Caco-2 (cell line): ENCODE data around the gene CD151. TPM values are rescaled to one million over a fixed set of nuclear protein-coding genes. Genes with fewer than 3 reads are reported as not detected.

Experiments
- BruUV-seq: library from RNA; stranded (reverse); fragments of 400-500 nt; replicated peaks from 2 replicates; lab custom pipeline; 2021; lab: Mats Ljungman, UMichigan
- CTCF ChIA-PET: fragments of 300-600 bp; sonication (Branson Sonifier 250); formaldehyde crosslinking; loops from one replicate; lab custom pipeline; 2022; ENCODE audit warnings: antibody characterized with exemption; lab: Charles Lee
- POLR2A ChIA-PET: fragments of 300-600 bp; sonication (Branson Sonifier 250); formaldehyde crosslinking; loops from one replicate; lab custom pipeline; 2022; ENCODE audit warnings: antibody characterized with exemption; lab: Charles Lee
- DNase-seq, 2 experiments: peaks; one replicate each; pipeline versions ENCODE4 v3.0.0 to v3.0.0-alpha.2; 2020 to 2022
- H3K27me3 ChIP-seq: replicated peaks from 2 replicates; pipeline ENCODE4 v1.6.0; 2011; ENCODE audit warnings: low read length; ENCODE audit not compliant: control insufficient read depth, insufficient read depth
- H3K36me3 ChIP-seq: 2 replicates; pipeline ENCODE4 v1.5.1; 2011; ENCODE audit warnings: low read length; ENCODE audit not compliant: control insufficient read depth, insufficient read depth
- H3K4me1 ChIP-seq: fragments of 250-450 bp; sonication (Bioruptor Pico); 2 replicates; pipeline ENCODE4 v1.5.1; 2020; ENCODE audit warnings: mild to moderate bottlenecking
- H3K4me3 ChIP-seq: 2 replicates; pipeline ENCODE4 v1.5.1; 2011; ENCODE audit warnings: low read depth, mild to moderate bottlenecking, control low read depth, low read length
- H3K9me3 ChIP-seq: fragments of 250-450 bp; sonication (Bioruptor Pico); 2 replicates; pipeline ENCODE4 v1.5.1; 2020; ENCODE audit warnings: mild to moderate bottlenecking, moderate library complexity
- H3K27ac Mint-ChIP-seq: one replicate; pipeline ENCODE4 v1.8.0; 2022; ENCODE audit warnings: mixed read lengths; ENCODE audit not compliant: unreplicated experiment
- H3K27me3 Mint-ChIP-seq: one replicate; pipeline ENCODE4 v1.8.0; 2022; ENCODE audit warnings: mixed read lengths; ENCODE audit not compliant: insufficient read depth, unreplicated experiment
- H3K36me3 Mint-ChIP-seq: one replicate; pipeline ENCODE4 v1.8.0; 2022; ENCODE audit warnings: mild to moderate bottlenecking, mixed read lengths; ENCODE audit not compliant: insufficient read depth, unreplicated experiment
- H3K4me1 Mint-ChIP-seq: one replicate; pipeline ENCODE4 v1.8.0; 2022; ENCODE audit warnings: low read depth, mixed read lengths; ENCODE audit not compliant: unreplicated experiment
- H3K4me3 Mint-ChIP-seq: one replicate; pipeline ENCODE4 v1.8.0; 2022; ENCODE audit warnings: mild to moderate bottlenecking, moderate library complexity, mixed read lengths; ENCODE audit not compliant: unreplicated experiment
- H3K9me3 Mint-ChIP-seq: one replicate; pipeline ENCODE4 v1.8.0; 2022; ENCODE audit warnings: mixed read lengths; ENCODE audit not compliant: unreplicated experiment
- CTCF ChIP-seq, 2 experiments: fragments of 200-600 bp in 1 of 2; IDR thresholded peaks; 1 replicate in 1 of 2; 2 replicates in 1 of 2; pipeline versions ENCODE4 v1.5.1 to v1.8.0; 2011 to 2022; ENCODE audit warnings: antibody characterized with exemption in 1 of 2, control low read depth in 1 of 2, inconsistent platforms in 1 of 2, low read depth in 1 of 2, low read length in 1 of 2, mild to moderate bottlenecking in 1 of 2, moderate library complexity in 1 of 2; ENCODE audit not compliant: insufficient read depth in 1 of 2, severe bottlenecking in 1 of 2, unreplicated experiment in 1 of 2
- intact Hi-C: fragments of 100-400 bp; cut with micrococcal nuclease; formaldehyde crosslinking; loops from one replicate; pipeline ENCODE4 v1.10.0; 2022; ENCODE audit not compliant: unreplicated experiment
- total RNA-seq: library from RNA; stranded (reverse); gene quantifications from 2 replicates; pipeline ENCODE4 v1.2.3, GENCODE V29; 2022

The CD151 gene
- total RNA-seq, 1 experiment from 2014 or later = 268 TPM

- Mint-ChIP-seq H3K27ac (peak overlapping the region; percentile 25), H3K4me3 (no peak overlapping the region), H3K9me3 (no peaks in the 10 kb centered on the region), H3K27me3 (no peaks in the 10 kb centered on the region), H3K36me3 (peaks cover 24% of the 10 kb centered on the region), H3K4me1 (no peaks in the 10 kb centered on the region)
- CTCF ChIA-PET = interaction anchor here (0.6 to 2.0 kb wide), 3 partner anchors 9 to 253 kb away, joined by 3 to 6 read pairs (median 3); no protein-coding TSS in a partner anchor
- no peak overlapping the region for H3K4me3 ChIP-seq
- no TSS peak for BruUV-seq
- intact Hi-C loops = no loop called here
- H3K4me1 ChIP-seq = no peaks in the 10 kb centered on the region
- DNase-seq = no peak
- no peaks in the 10 kb centered on the region for H3K9me3 ChIP-seq
- no peak for TF ChIP-seq CTCF (IDR thresholded peaks at IDR 0.05; ENCODE audit: insufficient read depth in 1 of 2, low read depth in 1 of 2, low read length in 1 of 2, severe bottlenecking in 1 of 2, unreplicated experiment in 1 of 2)
- no peaks in the 10 kb centered on the region for H3K27me3 ChIP-seq
- POLR2A ChIA-PET = interaction anchor here (0.5 kb wide), 2 partner anchors 20 to 33 kb away, joined by 4 to 5 read pairs; no protein-coding TSS in a partner anchor
- no peaks in the 10 kb centered on the region for H3K36me3 ChIP-seq
These were observed 46.3 kb upstream of the CD151 start for GRCh38 chr11:786235-787083.

- Mint-ChIP-seq H3K27me3 (no peaks in the 10 kb centered on the region), H3K27ac (peak overlapping the region; percentile 25), H3K9me3 (no peaks in the 10 kb centered on the region), H3K4me1 (no peaks in the 10 kb centered on the region), H3K36me3 (peaks cover 24% of the 10 kb centered on the region), H3K4me3 (no peak overlapping the region)
- H3K9me3 ChIP-seq = no peaks in the 10 kb centered on the region
- H3K27me3 ChIP-seq = no peaks in the 10 kb centered on the region
- DNase-seq = no peak
- H3K36me3 ChIP-seq = no peaks in the 10 kb centered on the region
- CTCF ChIA-PET = interaction anchor here (0.6 to 2.0 kb wide), 2 partner anchors 10 to 254 kb away, joined by 3 to 6 read pairs; no protein-coding TSS in a partner anchor
- no peak for TF ChIP-seq CTCF (IDR thresholded peaks at IDR 0.05; ENCODE audit: insufficient read depth in 1 of 2, low read depth in 1 of 2, low read length in 1 of 2, severe bottlenecking in 1 of 2, unreplicated experiment in 1 of 2)
- no peaks in the 10 kb centered on the region for H3K4me1 ChIP-seq
- POLR2A ChIA-PET = no interaction called here
- H3K4me3 ChIP-seq = no peak overlapping the region
- intact Hi-C loops = no loop called here
- no TSS peak for BruUV-seq
These were observed 45.6 kb upstream of the CD151 start for GRCh38 chr11:787084-787675.

- Mint-ChIP-seq H3K27me3 (no peaks in the 10 kb centered on the region), H3K9me3 (no peaks in the 10 kb centered on the region), H3K27ac (no peak overlapping the region), H3K4me3 (no peak overlapping the region), H3K4me1 (no peaks in the 10 kb centered on the region), H3K36me3 (peaks cover 27% of the 10 kb centered on the region)
- BruUV-seq = no TSS peak
- intact Hi-C loops = no loop called here
- CTCF ChIA-PET = no interaction called here
- no peak overlapping the region for H3K4me3 ChIP-seq
- TF ChIP-seq CTCF (IDR thresholded peaks at IDR 0.05; ENCODE audit: insufficient read depth in 1 of 2, low read depth in 1 of 2, low read length in 1 of 2, severe bottlenecking in 1 of 2, unreplicated experiment in 1 of 2) = no peak
- DNase-seq = no peak
- no peaks in the 10 kb centered on the region for H3K27me3 ChIP-seq
- no peaks in the 10 kb centered on the region for H3K4me1 ChIP-seq
- H3K9me3 ChIP-seq = no peaks in the 10 kb centered on the region
- POLR2A ChIA-PET = no interaction called here
- no peaks in the 10 kb centered on the region for H3K36me3 ChIP-seq
These were observed 44.6 kb upstream of the CD151 start for GRCh38 chr11:788009-788640.
